Thoracic aorta (tissue), 2 donors: ENCODE results near the gene SSBP3. TPM values are rescaled to one million over a fixed set of nuclear protein-coding genes. Genes with fewer than 3 reads are reported as not detected.

Source experiments
- ATAC-seq: fragments of 150-250 bp; one replicate; pipeline ENCODE4 v1.8.0; 2017; ENCODE audit warnings: low read depth; ENCODE audit not compliant: insufficient number of reproducible peaks, low FRiP score
- DNase-seq: peaks from one replicate; pipeline ENCODE4 v3.0.0-alpha.2; 2020; ENCODE audit warnings: low spot score
- H3K27ac ChIP-seq, 2 donors: fragments of 200-600 bp; sonication (generic); 1 replicate in 1 of 2; 2 replicates in 1 of 2; pipeline ENCODE4 v1.5.1; 2016; ENCODE audit warnings: mild to moderate bottlenecking in 2 of 2, moderate library complexity in 2 of 2
- H3K27me3 ChIP-seq: fragments of 200-600 bp; sonication (generic); replicated peaks from 2 replicates; pipeline ENCODE4 v1.6.0; 2016; ENCODE audit warnings: mild to moderate bottlenecking; ENCODE audit not compliant: insufficient read depth
- H3K36me3 ChIP-seq: fragments of 200-600 bp; sonication (generic); one replicate; pipeline ENCODE4 v1.5.1; 2016
- H3K4me1 ChIP-seq, 2 donors: fragments of 200-600 bp; sonication (generic); 1 replicate in 1 of 2; 2 replicates in 1 of 2; pipeline versions ENCODE4 v1.5.1 to v1.6.0; 2016; ENCODE audit warnings: low read depth in 2 of 2, mild to moderate bottlenecking in 1 of 2; ENCODE audit not compliant: control insufficient read depth in 1 of 2
- H3K4me3 ChIP-seq: fragments of 200-600 bp; sonication (generic); 2 replicates; pipeline ENCODE4 v1.5.1; 2016; ENCODE audit warnings: mild to moderate bottlenecking
- H3K9me3 ChIP-seq: fragments of 200-600 bp; sonication (generic); 2 replicates; pipeline ENCODE4 v1.5.1; 2016
- CTCF ChIP-seq: fragments of 200-600 bp; sonication (generic); IDR thresholded peaks from one replicate; pipeline ENCODE4 v1.5.1; 2019; ENCODE audit warnings: antibody characterized with exemption
- total RNA-seq, 2 donors: library from RNA; depleted of rRNA; stranded (reverse); fragments of >200 nt; gene quantifications; one replicate each; pipeline versions ENCODE4 v1.1.0 to v1.2.3, GENCODE V29; 2016

SSBP3 gene
- total RNA-seq, 2 donors from 2014 or later: 33.4 to 87.1 TPM

- DNase-seq: no peak
- ATAC-seq: no peak
- Histone ChIP-seq H3K27me3 (no peaks in the 10 kb centered on the region), H3K9me3 (no peaks in the 10 kb centered on the region), H3K36me3 (no peaks in the 10 kb centered on the region), H3K4me1 (peaks cover 51 to 86% of the 10 kb centered on the region in 2 donors), H3K27ac (peak overlapping the region; percentile 94 to 99), H3K4me3 (no peak overlapping the region)
- TF ChIP-seq CTCF: no peak
Measured at GRCh38 chr1:54274448-54274847, 131.7 kb downstream of the SSBP3 start.

GRCh38 chr1:54273795-54274163 is 132.4 kb downstream of the SSBP3 start:
- DNase-seq: no peak
- Histone ChIP-seq H3K36me3 (no peaks in the 10 kb centered on the region), H3K27ac (peak overlapping the region; percentile 94 to 99), H3K4me3 (peak overlapping the region; percentile 48), H3K27me3 (no peaks in the 10 kb centered on the region), H3K9me3 (no peaks in the 10 kb centered on the region), H3K4me1 (peaks cover 46 to 83% of the 10 kb centered on the region in 2 donors)
- TF ChIP-seq CTCF: no peak
- ATAC-seq: no peak

- peak overlapping the region; percentile 94 to 99 for H3K27ac ChIP-seq
- H3K36me3 ChIP-seq: no peaks in the 10 kb centered on the region
- TF ChIP-seq CTCF: peak; percentile 59
- DNase-seq (peak; percentile 61), ATAC-seq (peak; percentile 40)
- H3K9me3 ChIP-seq: no peaks in the 10 kb centered on the region
- H3K27me3 ChIP-seq: no peaks in the 10 kb centered on the region
- H3K4me3 ChIP-seq: peak overlapping the region; percentile 48
- H3K4me1 ChIP-seq: peaks cover 41 to 83% of the 10 kb centered on the region in 2 donors
Measured at GRCh38 chr1:54273092-54273794, 133.0 kb downstream of the SSBP3 start.

GRCh38 chr1:54272772-54273091 is 133.5 kb downstream of the SSBP3 start:
- Histone ChIP-seq H3K9me3 (no peaks in the 10 kb centered on the region), H3K4me3 (peak overlapping the region; percentile 48), H3K36me3 (no peaks in the 10 kb centered on the region), H3K27ac (peak overlapping the region; percentile 94 to 99), H3K27me3 (no peaks in the 10 kb centered on the region), H3K4me1 (peaks cover 36 to 82% of the 10 kb centered on the region in 2 donors)
- no peak for TF ChIP-seq CTCF
- ATAC-seq (no peak), DNase-seq (no peak)

- DNase-seq: no peak
- Histone ChIP-seq H3K4me3 (no peak overlapping the region), H3K4me1 (peaks cover 34 to 76% of the 10 kb centered on the region in 2 donors), H3K9me3 (no peaks in the 10 kb centered on the region), H3K27me3 (no peaks in the 10 kb centered on the region), H3K27ac (peak overlapping the region; percentile 94 to 99), H3K36me3 (no peaks in the 10 kb centered on the region)
- ATAC-seq: no peak
- TF ChIP-seq CTCF: no peak
Measured at GRCh38 chr1:54272134-54272533, 134.1 kb downstream of the SSBP3 start.
